Gastrocnemius medialis (tissue), 4 donors: ENCODE results near the gene DDX27. TPM values are rescaled to one million over a fixed set of nuclear protein-coding genes. Genes with fewer than 3 reads are reported as not detected.

ENCODE experiments used
- ATAC-seq, 2 donors: fragments of 150-250 bp; one replicate each; pipeline ENCODE4 v1.9.1; 2016
- DNase-seq, 2 donors: peaks; one replicate each; pipeline ENCODE4 v3.0.0-alpha.2; 2019
- H3K27ac ChIP-seq, 4 donors: fragments of 200-600 bp; sonication (generic); 1 replicate in 1 of 4; 2 replicates in 3 of 4; pipeline ENCODE4 v1.5.1; 2016 to 2018; ENCODE audit warnings: mild to moderate bottlenecking in 2 of 4, moderate library complexity in 1 of 4
- H3K27me3 ChIP-seq, 3 donors: fragments of 200-600 bp; sonication (generic) in 2 of 3; 1 replicate in 1 of 3; 2 replicates in 2 of 3; pipeline versions ENCODE4 v1.5.1 to v1.6.0; 2016 to 2019; ENCODE audit warnings: mild to moderate bottlenecking in 1 of 3, moderate library complexity in 1 of 3
- H3K36me3 ChIP-seq, 2 donors: fragments of 200-600 bp; sonication (generic) in 1 of 2; one replicate each; pipeline ENCODE4 v1.5.1; 2017 to 2018
- H3K4me1 ChIP-seq, 2 donors: fragments of 200-600 bp; sonication (generic) in 1 of 2; one replicate each; pipeline ENCODE4 v1.5.1; 2016 to 2017; ENCODE audit warnings: mild to moderate bottlenecking in 2 of 2
- H3K4me3 ChIP-seq, 4 donors: fragments of 200-600 bp; sonication (generic) in 3 of 4; 1 replicate in 1 of 4; 2 replicates in 3 of 4; pipeline ENCODE4 v1.5.1; 2016 to 2019; ENCODE audit warnings: mild to moderate bottlenecking in 2 of 4
- H3K9me3 ChIP-seq, 3 donors: fragments of 200-600 bp; sonication (generic) in 2 of 3; 1 replicate in 1 of 3; 2 replicates in 2 of 3; pipeline ENCODE4 v1.5.1; 2016 to 2019
- CTCF ChIP-seq, 5 experiments: fragments of 450-650 bp in 3 of 5; fragments of 200-600 bp in 2 of 5; sonication (generic) in 2 of 5; IDR thresholded peaks in 4 of 5; conservative IDR thresholded peaks in 1 of 5; 1 replicate in 4 of 5; 2 replicates in 1 of 5; pipeline ENCODE4 v1.5.1; 2016 to 2019; ENCODE audit warnings: antibody characterized with exemption in 5 of 5, mild to moderate bottlenecking in 3 of 5, moderate library complexity in 3 of 5
- POLR2A ChIP-seq, 2 donors: fragments of 450-650 bp; IDR thresholded peaks; one replicate each; pipeline ENCODE4 v1.6.1; 2017; ENCODE audit warnings: antibody characterized with exemption in 2 of 2, mild to moderate bottlenecking in 2 of 2, moderate library complexity in 2 of 2
- in situ Hi-C, 4 donors: fragments of 200-750 bp; cut with MboI; loops; one replicate each; pipeline versions ENCODE4 v1.15.0 to v1.8.0; 2017; ENCODE audit warnings: low sequenced_read_pairs in 4 of 4
- intact Hi-C: fragments of 100-400 bp; cut with DNase I; formaldehyde crosslinking; loops from one replicate; pipeline ENCODE4 v1.15.1; 2023; ENCODE audit warnings: low total_unique reads
- total RNA-seq, 4 donors: library from RNA; depleted of rRNA; stranded (reverse); fragments of >200 nt; gene quantifications; one replicate each; pipeline versions ENCODE4 v1.1.0 to v1.2.3, GENCODE V29; 2016

The DDX27 gene
- total RNA-seq, 4 donors from 2014 or later, result 12.6 to 39.7 (median 23.3) TPM

DNA sequence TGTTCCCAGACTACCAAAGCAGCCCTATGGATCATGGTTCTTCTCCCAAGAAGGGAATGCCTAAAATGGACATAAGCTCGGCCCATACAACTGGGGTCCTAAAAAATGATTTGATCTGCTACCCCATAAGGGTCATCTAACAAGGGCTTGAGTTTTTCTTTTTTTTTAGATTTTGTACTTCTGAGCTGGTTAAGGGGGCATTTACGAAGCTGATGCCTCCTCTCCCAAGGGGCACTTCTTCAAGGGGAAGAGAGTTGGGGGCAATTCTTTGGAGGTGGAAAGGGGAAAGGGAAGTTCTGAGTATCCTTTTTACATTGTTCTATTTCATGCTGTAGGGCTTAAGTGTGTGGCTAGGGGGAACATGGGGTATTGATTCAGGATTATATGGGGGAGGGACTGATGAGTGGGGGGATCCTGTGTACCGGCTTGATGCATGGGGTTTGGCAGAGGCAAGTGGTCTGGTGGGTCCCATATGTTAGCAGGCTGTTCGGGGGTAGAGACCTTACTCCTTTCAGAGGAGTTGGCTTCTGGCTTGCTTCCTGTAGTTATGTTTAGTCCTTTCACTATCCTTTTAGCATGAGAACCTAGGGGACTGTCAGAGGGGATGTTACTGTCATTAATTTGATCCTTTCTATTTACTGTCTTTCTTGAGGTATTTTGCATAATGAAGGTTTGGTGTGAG, 66.7 kb downstream of the DDX27 start:
- Histone ChIP-seq H3K27ac (no peak overlapping the region), H3K36me3 (peaks cover 2 to 100% of the 10 kb centered on the region in 2 donors), H3K27me3 (no peaks in the 10 kb centered on the region), H3K9me3 (peaks cover 0 to 7% (median 0%) of the 10 kb centered on the region in 3 donors), H3K4me3 (no peak overlapping the region), H3K4me1 (peaks cover 20 to 26% of the 10 kb centered on the region in 2 donors)
- in situ Hi-C loops (no loop called here), intact Hi-C loops (no loop called here)
- DNase-seq (no peak), ATAC-seq (no peak)
- TF ChIP-seq POLR2A (IDR thresholded peaks at IDR 0.05), result no peak

GRCh38 chr20:49286689-49287551, 67.7 kb downstream of the DDX27 start:
- intact Hi-C loops (no loop called here), in situ Hi-C loops (no loop called here)
- DNase-seq, result no peak
- no peak for ATAC-seq
- H3K4me1 ChIP-seq, result peaks cover 16 to 17% of the 10 kb centered on the region in 2 donors
- H3K27me3 ChIP-seq, result no peaks in the 10 kb centered on the region
- H3K9me3 ChIP-seq, result peaks cover 0 to 7% (median 0%) of the 10 kb centered on the region in 3 donors
- H3K4me3 ChIP-seq, result no peak overlapping the region
- H3K36me3 ChIP-seq, result peaks cover 2 to 100% of the 10 kb centered on the region in 2 donors
- TF ChIP-seq CTCF (IDR thresholded peaks at IDR 0.05 in 4 of 5, conservative IDR thresholded peaks at IDR 0.05 in 1 of 5) (no peak), POLR2A (IDR thresholded peaks at IDR 0.05) (no peak)
- no peak overlapping the region for H3K27ac ChIP-seq

DNA sequence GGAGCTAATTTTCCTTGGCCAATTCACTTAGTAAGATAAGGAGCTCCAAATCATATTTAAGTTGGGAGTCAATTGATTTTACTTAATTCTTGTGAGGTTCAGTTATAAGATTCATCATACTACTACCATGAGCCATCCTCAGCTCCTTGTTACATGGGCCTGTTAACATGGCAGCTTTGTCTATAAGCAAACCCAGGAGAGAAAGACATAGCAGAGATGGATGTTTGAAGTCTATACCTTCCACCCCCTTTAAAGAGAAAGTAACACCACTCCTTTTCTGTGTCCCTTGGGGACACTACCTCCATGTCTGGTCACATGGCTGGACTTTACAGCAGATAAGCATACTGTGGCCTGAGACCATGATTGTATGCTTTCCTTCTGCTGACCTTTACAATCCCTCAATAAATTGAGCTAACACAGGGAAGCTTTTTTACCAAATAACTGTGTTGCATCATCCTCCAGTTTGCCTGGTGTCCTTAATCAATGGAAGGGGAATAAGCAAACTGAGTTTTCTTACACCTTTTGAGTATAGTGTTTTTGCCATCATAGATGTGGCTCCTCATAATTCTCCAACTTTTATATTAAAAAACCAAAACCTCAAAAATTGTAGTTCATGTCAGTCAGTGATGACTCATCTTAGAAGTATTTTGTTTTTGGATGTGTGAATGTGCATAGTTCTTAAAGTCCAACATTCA, 68.5 kb downstream of the DDX27 start:
- intact Hi-C loops, result no loop called here
- no peak for DNase-seq
- Histone ChIP-seq H3K9me3 (peaks cover 0 to 7% (median 0%) of the 10 kb centered on the region in 3 donors), H3K27me3 (no peaks in the 10 kb centered on the region), H3K4me1 (peaks cover 15 to 16% of the 10 kb centered on the region in 2 donors), H3K36me3 (peaks cover 2 to 99% of the 10 kb centered on the region in 2 donors), H3K4me3 (no peak overlapping the region), H3K27ac (no peak overlapping the region)
- TF ChIP-seq POLR2A (IDR thresholded peaks at IDR 0.05), result no peak
- no peak for TF ChIP-seq CTCF (IDR thresholded peaks at IDR 0.05 in 4 of 5, conservative IDR thresholded peaks at IDR 0.05 in 1 of 5)
- no peak for ATAC-seq
- in situ Hi-C loops, result no loop called here

DNA sequence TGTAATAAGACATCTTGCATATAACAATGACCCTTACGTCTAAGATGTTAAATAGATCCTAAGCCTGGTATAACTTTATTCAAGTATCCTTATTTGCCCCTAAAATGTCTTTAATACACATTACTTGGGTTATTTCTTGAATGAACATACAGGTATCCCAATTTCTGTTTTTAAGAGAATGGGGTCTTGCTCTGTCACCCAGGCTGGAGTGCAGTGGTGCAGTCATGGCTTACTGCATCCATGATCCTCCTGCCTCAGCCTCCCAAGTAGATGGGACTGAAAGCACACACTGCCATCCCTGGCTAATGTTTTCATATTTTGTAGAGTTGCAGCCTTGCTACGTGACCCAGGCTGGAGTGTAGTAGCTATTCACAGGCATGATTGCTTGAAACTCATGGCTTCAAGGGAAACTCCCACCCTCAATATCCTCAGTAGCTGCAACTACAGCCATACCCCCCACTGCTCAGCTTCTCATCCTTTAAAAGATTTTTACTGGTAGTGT, 69.1 kb downstream of the DDX27 start:
- Histone ChIP-seq H3K4me1 (peaks cover 11% of the 10 kb centered on the region in 2 donors), H3K27me3 (no peaks in the 10 kb centered on the region), H3K36me3 (peaks cover 2 to 93% of the 10 kb centered on the region in 2 donors), H3K27ac (no peak overlapping the region), H3K9me3 (peaks cover 0 to 7% (median 0%) of the 10 kb centered on the region in 3 donors), H3K4me3 (no peak overlapping the region)
- no peak for DNase-seq
- ATAC-seq, result no peak
- no peak for TF ChIP-seq CTCF (IDR thresholded peaks at IDR 0.05 in 4 of 5, conservative IDR thresholded peaks at IDR 0.05 in 1 of 5)
- no peak for TF ChIP-seq POLR2A (IDR thresholded peaks at IDR 0.05)
- intact Hi-C loops (no loop called here), in situ Hi-C loops (no loop called here)
